ENCODE data around the gene SNCG.
A peak's percentile ranks its signal among the peaks of the same experiment; 100 is the strongest.
"Not testable (repeated sequence)": the region's sequence is repeated elsewhere in the genome, so short reads cannot be mapped to it uniquely, and the experiment has no call there.

Gene SNCG

GRCh38 chr10:86958116-86958900 is at the start of gene SNCG:
SNCG (plus strand) TSS chr10:86958599; CDS start chr10:86958698, 99 bp downstream.
- DNase-seq: peak; percentile 89

- DNase-seq: no peak
Observed at GRCh38 chr10:86914734-86915133, 43.7 kb upstream of the SNCG start.

- DNase-seq: no peak
Observed at GRCh38 chr10:86918022-86918471, 40.4 kb upstream of the SNCG start.

GRCh38 chr10:86922553-86922961 is 35.8 kb upstream of the SNCG start:
- DNase-seq: no peak

GRCh38 chr10:86929468-86930380 is 28.7 kb upstream of the SNCG start:
- DNase-seq: no peak

- no peak for DNase-seq
Observed at GRCh38 chr10:86931872-86932271, 26.5 kb upstream of the SNCG start.

- DNase-seq: no peak
Observed at GRCh38 chr10:86932674-86933073, 25.7 kb upstream of the SNCG start.

GRCh38 chr10:86934162-86934711 is 24.2 kb upstream of the SNCG start:
- not testable (repeated sequence) for DNase-seq

DNA sequence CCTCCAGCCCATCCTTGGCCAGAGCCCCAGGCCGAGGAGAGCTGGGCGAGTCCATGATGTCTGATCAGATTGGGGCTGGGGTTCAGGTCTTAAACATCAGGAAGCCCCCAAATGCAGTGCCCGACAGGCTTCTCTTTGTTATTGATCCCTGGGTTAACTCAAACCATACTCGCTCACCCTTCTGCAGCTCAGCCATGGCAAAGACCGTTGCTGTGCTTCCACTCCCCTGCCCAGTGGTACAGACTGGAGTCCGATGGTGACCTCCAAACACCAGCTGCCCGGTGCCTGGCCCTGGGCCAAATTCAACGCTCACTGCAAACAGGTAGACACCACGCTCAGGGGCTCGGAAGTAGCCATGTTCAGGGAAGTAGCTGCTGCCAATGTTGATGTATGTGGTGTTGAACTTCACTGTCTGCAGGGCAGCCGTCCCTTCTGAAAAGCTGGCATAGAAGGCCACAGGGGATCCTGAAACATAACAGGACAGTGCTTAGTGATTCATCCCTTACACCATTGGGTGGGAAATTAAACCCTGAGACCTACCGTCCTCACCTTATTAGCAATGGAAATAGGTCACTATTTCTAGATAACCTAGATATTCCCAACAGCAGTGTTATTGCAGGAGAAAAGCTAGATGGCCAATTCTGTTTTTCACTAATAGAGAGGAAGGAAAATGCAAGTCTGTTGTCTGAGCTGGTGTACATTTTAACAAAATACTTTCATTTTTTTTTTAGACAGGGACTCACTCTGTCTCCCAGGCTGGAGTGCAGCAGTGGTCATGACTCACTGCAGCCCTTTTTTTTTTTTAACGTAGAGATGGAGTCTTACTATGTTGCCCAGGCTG is 21.5 kb upstream of the SNCG start:
- no peak for DNase-seq

DNA sequence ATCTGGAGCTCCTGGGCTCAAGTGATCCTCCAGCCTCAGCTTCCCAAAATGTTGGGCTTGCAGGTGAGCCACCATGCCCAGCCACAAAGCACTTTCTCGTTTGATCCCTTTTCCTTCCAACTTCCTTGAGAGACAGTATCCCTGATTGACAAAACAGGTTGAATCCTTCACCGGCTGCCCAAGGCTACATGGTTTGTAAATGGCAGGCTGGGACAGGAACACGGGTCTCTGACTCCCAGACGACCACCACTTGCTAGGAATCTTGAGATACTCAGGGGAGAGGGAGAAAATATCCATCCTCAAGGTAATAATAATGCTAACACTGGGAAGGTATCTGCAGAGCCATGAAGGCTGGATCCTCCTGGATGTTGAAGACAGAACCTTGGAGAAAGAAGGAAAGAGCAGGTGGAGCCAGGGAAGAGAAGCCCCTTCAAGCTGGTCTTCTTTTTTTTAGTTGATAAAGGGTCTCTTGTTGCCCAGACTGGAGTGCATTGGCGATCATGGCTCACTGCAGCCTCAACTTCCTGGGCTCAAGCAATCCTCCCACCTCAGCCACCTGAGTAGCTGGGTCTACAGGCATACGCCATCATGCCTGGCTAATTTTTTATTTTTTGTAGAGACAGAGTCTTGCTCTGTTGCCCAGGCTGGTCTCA is 20.8 kb upstream of the SNCG start:
- no peak for DNase-seq

DNA sequence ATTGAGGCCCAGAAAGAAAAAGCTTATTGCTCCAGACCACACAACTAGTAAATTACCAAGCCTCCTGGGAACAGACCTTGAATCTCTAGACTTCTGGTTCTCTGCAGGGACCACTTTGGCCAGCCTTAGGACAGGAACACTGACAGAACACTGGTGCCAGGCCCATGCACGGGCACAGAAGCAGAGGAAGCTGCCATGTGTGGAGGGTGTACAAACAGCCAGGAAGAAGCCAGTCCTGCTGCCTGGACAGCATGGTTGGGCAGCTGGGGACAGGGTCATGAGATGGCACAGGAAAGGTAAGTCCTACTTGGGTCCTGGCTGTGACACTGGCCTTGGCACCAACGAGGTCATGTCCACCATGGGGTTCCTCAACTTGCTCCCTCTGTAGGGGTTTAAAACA is 20.1 kb upstream of the SNCG start:
- no peak for DNase-seq

GRCh38 chr10:86940076-86940475 is 18.3 kb upstream of the SNCG start:
- DNase-seq: not testable (repeated sequence)

GRCh38 chr10:86940677-86941076 is 17.7 kb upstream of the SNCG start:
- no peak for DNase-seq

GRCh38 chr10:86941426-86941825 is 17.0 kb upstream of the SNCG start:
- no peak for DNase-seq

GRCh38 chr10:86941991-86942421 is 16.4 kb upstream of the SNCG start:
- DNase-seq: no peak

DNA sequence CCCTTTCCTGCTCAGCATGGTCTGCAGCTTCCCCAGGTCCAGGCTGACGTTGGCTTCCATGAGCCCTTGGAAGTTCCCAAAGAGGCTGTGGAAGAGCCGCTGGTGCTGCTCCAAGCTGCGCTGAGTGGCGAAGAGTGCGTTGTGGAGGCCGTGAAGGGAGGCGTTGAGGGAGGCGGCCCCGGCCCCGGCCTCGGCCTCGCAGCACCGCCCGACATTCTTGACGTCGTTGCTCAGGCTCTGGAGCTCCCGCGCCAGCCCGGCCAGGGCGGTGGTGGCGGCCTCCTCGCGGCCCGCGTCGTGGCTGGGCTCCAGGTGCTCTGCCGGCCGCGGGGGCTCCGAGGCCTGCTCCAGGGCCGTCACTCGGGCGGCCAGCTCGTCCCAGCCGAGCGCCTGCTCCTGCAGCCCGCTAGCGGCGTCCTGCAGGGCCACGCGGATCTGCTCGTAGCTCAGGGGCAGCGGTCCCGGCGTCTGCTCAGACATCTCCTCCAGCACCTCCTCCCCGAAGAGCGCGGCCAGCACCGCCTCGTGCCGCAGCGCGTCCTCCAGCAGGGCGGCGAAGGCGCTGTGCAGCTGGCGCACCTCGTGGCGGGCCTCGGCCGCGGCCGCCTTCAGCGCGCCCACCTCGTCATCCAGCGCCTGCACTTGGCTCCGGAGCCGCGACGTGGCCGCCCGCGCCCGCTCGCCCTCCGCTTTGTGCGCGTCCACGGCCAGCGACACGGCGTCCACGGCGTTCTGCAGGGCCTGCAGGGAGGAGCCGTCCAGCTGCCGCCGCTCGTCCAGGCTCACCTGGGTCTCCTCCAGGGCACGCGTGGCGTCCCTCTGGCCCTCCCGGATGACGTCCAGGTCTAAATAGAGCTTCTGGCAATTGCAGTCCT is 15.7 kb upstream of the SNCG start:
- DNase-seq: peak; percentile 55

- DNase-seq: no peak
Observed at GRCh38 chr10:86943316-86944030, 14.9 kb upstream of the SNCG start.

GRCh38 chr10:86944031-86944419 is 14.4 kb upstream of the SNCG start:
- no peak for DNase-seq

- DNase-seq: no peak
Observed at GRCh38 chr10:86944471-86944870, 13.9 kb upstream of the SNCG start.

DNA sequence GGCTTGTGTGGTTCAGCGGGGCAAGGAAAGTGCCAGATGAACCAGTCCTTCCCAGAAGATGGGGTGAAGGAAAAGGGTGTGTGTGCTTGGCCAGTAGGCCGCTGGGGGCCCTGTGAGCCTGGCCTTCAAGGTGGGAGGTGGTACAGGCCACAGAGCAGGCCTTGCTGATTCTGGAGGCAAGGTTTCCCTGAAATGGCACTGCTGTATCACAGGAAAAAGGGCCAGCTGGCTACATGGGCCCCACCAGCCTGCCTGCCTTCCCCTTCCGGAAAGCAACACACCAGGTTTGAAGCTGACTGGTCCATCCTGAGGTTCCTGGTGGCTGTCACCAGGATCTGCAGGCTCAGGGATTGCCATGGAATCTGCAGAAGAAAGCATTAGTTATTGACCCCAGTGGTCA is 13.5 kb upstream of the SNCG start:
- no peak for DNase-seq

Measured in eye (tissue), 1 donor.